WTC11 (cell line): ENCODE measurements around the gene SPATA4.

Experiments used
- NFYB ChIP-seq: sonication (generic); formaldehyde crosslinking; conservative IDR thresholded peaks from 2 replicates; pipeline ENCODE4 v1.8.0; 2022; ENCODE audit warnings: low read depth, missing genetic modification reagents
- TEAD4 ChIP-seq: sonication (generic); formaldehyde crosslinking; IDR thresholded peaks from 2 replicates; pipeline ENCODE4 v1.8.0; 2022; ENCODE audit warnings: mild to moderate bottlenecking, missing genetic modification reagents
- TF ChIP-seq, protein P1 (sequence below): sonication (generic); formaldehyde crosslinking; IDR thresholded peaks from 2 replicates; pipeline ENCODE4 v1.8.0; 2022; ENCODE audit warnings: mild to moderate bottlenecking, missing genetic modification reagents

DNA sequence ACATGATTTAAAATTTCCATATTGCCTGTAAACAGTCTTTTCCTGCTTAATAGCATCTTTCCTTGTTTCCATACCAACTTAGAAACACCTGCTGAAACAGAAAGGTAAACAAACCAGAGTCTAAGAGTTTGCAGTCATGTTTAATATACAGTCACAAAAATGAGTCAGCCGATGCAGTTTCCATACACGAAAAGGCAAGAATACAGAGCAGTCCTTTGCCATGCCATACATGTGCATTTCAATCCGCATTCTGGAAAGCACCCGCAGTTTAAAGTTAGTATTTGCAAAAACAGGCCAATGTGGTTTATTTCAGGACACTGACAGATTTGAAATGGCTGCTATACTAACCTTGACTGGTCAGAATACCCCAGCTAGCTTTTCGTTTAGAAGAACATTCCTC is 41.6 kb upstream of the SPATA4 start:
- TF ChIP-seq, protein P1, sequence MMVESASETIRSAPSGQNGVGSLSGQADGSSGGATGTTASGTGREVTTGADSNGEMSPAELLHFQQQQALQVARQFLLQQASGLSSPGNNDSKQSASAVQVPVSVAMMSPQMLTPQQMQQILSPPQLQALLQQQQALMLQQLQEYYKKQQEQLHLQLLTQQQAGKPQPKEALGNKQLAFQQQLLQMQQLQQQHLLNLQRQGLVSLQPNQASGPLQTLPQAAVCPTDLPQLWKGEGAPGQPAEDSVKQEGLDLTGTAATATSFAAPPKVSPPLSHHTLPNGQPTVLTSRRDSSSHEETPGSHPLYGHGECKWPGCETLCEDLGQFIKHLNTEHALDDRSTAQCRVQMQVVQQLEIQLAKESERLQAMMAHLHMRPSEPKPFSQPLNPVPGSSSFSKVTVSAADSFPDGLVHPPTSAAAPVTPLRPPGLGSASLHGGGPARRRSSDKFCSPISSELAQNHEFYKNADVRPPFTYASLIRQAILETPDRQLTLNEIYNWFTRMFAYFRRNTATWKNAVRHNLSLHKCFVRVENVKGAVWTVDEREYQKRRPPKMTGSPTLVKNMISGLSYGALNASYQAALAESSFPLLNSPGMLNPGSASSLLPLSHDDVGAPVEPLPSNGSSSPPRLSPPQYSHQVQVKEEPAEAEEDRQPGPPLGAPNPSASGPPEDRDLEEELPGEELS, result no peak
- no peak for TF ChIP-seq TEAD4 (CRISPR knock-in tag)
- no peak for TF ChIP-seq NFYB (CRISPR knock-in tag)
